Measurements from ENCODE around the gene COASY. TPM values are rescaled to one million over a fixed set of nuclear protein-coding genes. Genes with fewer than 3 reads are reported as not detected.
"Not testable (repeated sequence)": the region's sequence is repeated elsewhere in the genome, so short reads cannot be mapped to it uniquely, and the experiment has no call there.

Gene COASY
- polyA plus RNA-seq, 1 donor, result 28.6 TPM

DNA sequence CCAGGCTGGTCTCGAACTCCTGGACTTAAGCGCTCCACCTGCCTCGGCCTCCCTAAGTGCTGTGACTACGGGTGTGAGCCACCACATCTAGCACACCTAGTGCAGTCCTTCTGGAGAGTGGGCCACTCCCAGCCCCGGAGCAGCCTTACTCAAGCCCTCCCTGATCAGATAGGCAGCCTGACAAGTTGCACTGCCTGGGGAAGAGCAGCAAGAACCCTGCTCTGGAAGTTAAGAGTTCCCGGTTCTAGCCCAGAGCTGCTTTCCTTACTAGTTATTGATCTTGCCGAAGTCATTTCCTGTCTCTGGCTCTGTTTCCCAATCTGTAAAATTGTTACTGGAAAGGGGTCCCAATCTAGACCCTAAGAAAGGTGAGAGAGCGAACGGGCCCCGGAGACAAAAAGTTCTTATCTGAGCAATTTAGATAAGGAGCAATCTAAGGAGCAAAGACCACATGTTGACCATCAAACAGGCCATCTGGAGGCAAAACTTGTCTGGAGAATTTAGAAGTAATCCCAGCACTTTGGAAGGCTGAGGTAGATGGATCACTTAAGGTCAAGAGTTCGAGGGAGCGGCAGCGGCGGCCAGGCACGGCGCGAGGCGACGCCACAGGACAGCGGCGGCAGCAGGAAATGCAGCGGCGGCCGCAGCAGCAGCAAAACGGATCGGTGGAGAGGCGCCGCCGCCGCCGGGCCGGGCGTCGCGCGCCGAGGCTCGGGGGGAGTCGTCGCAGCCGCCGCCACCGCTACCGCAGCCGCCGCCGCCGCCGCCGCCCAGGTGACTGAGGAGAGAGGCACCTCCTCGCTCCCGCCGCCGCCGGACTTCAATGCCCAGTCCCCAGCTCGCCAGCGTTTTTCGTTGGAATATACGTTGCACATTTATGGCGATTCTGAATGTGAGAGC, 30.2 kb upstream of the COASY start:
- peak; percentile 67 for DNase-seq

DNA sequence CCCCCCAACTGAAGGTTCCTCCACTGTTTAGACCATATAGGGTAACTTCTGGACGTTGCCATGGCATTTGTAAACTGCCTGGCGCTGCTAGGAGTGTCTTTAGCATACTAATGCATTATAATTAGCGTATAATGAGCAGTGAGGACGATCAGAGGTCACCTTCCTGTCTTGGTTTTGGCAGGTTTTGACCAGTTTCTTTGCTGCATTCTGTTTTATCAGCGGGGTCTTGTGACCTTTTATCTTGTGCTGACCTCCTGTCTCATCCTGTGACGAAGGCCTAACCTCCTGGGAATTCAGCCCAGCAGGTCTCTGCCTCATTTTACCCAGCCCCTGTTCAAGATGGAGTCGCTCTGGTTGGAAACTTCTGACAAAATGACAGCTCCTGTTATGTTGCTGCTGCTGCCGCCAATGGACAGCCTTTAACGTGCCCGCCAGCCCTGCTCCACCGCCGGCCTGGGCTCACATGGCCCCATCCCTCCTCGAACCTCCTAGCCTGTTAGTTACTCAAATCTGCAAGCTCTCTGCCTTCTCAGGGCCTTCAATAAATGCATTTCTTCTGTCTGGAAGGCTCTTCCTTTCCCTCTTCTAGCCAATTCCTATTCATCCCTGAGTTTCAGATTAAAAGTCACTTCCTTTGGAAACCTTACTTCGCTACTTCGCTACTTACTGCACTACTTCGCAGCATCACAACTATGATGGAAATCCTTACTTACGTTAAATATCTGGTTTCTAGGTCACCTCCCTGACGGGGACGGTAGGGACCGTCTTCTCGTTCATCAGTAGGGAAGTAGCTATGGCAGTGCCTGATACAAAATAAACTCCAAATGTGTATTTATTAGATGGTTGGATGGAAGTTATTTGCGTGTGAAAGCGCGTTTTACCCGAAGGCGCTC, 26.5 kb upstream of the COASY start:
- no peak for DNase-seq

DNA sequence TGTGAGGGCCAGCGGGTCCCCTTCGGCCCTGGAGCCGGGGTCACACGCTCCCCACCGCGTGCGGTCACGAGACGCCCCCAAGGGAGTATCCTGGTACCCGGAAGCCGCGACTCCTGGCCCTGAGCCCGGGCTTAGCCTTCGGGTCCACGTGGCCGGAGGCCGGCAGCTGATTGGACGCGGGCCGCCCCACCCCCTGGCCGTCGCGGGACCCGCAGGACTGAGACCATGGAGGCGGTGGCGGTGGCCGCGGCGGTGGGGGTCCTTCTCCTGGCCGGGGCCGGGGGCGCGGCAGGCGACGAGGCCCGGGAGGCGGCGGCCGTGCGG, 25.9 kb upstream of the COASY start, which contains the start of gene NAGLU:
NAGLU (plus strand) TSS at position 194 of the 324 bp plus-strand sequence; CDS start at position 226, 32 bp downstream.
- peak; percentile 96 for DNase-seq

DNA sequence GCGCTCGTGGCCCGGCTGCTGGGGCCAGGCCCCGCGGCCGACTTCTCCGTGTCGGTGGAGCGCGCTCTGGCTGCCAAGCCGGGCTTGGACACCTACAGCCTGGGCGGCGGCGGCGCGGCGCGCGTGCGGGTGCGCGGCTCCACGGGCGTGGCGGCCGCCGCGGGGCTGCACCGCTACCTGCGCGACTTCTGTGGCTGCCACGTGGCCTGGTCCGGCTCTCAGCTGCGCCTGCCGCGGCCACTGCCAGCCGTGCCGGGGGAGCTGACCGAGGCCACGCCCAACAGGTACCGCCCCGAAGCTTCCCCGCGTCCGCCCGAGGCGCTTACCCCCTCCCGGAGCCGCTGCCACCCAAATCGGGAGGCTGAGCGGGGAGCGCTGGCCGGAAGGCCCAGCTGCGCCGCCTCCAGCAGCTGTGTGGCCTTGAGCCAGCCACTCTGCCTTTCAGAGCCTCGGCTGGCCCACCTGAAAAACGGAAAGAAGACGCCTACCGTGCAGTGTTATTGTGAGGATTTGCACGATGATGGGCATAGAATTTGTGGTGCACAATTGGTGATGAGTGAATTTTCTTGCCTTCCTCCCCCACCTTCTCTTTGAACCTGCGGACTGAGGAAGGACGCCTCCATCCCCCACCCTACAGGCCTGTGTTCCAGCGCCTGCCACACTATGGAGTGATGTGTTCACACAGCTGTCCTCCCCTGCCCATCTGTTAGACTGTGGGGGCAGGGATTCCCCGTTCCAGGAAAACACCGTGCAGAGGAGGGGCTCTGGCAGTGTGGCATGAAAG, 25.4 kb upstream of the COASY start:
- peak; percentile 83 for DNase-seq

DNA sequence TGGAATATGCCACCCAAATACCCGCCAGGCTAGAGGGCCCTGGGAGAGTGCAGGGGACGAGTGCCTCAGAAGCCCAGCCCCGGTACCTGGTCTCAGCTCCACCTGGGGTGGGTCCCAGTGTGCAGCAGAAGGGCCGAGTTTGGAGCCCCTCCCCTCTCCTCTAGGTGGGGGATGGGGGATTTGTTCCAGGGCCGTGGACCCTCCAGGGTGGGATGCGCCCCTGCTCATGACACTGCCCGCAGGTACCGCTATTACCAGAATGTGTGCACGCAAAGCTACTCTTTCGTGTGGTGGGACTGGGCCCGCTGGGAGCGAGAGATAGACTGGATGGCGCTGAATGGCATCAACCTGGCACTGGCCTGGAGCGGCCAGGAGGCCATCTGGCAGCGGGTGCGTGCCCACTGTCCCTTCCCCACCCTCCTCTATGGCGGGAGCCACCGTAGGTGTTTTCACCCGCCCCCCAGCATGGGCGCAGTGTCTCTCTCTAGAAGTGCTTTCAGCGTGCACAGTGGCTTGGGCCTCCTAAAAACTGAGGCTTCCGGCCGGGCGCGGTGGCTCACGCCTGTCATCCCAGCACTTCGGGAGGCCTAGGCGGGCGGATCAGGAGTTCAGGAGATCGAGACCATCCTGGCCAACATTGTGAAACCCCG, 24.7 kb upstream of the COASY start:
- DNase-seq, result no peak

DNA sequence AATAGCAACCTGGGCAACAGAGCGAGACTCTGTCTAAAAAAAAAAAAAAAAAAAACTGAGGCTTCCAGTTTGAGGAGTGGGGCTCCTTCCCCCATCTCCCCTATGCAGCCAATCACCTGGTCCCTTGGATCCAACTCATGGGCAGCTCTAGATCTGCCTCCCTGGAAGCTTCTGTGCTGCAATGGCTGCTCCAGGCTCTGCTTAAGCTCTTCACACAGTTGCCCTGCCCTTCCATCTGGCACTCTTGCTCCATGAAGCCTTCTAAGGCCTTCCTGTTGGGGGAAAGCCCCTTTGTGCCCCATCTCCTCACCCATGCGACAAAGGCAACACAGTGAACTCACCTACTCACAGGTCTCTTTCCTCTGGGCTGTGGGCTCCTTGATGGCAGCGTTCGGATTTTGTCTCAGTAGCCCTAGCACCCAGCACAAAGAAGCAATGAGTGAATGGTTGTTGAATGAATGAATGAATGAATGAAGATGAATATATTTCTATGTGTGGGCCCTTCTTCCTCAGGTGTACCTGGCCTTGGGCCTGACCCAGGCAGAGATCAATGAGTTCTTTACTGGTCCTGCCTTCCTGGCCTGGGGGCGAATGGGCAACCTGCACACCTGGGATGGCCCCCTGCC, 24.0 kb upstream of the COASY start:
- DNase-seq, result no peak

DNA sequence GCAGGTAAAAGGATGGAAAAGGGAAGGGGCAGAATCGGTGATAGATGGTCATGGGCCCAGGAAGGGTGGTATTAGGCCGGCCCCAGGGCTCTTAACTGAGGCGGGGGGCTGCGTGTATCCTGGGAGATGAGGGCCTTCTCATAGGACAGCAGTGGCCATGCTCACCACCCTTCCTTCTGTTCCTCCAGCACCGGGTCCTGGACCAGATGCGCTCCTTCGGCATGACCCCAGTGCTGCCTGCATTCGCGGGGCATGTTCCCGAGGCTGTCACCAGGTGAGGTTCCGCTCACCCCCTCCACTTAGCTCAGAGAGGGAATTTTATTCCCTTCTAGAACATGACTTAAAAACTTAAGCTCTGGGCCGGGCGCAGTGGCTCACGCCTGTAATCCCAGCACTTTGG, 23.5 kb upstream of the COASY start:
- no peak for DNase-seq

DNA sequence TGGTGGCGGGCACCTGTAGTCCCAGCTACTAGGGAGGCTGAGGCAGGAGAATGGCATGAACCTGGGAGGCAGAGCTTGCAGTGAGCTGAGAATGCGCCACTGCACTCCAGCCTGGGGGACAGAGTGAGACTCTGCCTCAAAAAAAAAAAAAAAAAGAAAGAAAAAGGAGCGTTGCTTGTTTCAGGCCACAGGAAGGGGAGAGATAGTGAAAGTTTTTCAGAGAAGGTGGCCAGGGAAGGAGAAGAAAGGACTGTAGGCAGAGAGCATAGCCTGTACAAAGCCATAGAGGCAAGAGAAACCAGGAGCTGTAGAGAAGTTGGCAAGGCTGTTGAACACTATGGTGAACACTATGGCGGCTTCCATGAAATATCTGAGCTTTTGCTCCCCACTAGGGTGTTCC, 21.4 kb upstream of the COASY start:
- DNase-seq, result not testable (repeated sequence)

DNA sequence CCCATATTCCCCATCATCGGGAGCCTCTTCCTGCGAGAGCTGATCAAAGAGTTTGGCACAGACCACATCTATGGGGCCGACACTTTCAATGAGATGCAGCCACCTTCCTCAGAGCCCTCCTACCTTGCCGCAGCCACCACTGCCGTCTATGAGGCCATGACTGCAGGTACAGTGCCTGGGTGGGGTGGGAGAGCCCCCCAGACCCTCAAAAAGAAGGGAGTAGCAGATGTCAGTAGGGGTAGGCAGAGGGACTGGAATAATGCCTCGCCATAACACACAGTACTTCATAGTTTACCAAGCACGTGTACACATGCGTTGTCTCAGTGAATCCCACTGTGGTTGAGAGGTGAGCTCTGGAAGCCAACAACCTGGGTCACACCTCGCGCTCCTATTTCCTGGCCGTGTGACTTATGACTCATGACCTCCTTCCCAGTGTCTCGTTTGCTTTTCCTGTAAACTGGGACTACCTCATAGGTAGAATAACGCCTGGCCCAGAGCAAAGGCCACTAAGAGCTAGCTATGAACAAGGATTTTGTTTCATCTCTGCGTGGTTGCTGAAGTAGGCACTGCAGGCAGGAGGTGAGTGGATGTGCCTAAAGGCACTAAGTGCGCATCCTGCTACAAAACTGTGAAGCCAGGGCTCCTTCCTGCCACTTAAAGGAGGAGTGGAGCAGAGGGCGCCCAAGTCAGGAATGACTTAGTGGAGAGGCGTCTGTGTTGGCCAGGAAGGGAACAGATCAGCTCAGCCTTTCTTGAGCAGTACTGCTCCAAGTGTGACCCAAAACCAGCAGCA, 20.7 kb upstream of the COASY start:
- DNase-seq, result no peak

DNA sequence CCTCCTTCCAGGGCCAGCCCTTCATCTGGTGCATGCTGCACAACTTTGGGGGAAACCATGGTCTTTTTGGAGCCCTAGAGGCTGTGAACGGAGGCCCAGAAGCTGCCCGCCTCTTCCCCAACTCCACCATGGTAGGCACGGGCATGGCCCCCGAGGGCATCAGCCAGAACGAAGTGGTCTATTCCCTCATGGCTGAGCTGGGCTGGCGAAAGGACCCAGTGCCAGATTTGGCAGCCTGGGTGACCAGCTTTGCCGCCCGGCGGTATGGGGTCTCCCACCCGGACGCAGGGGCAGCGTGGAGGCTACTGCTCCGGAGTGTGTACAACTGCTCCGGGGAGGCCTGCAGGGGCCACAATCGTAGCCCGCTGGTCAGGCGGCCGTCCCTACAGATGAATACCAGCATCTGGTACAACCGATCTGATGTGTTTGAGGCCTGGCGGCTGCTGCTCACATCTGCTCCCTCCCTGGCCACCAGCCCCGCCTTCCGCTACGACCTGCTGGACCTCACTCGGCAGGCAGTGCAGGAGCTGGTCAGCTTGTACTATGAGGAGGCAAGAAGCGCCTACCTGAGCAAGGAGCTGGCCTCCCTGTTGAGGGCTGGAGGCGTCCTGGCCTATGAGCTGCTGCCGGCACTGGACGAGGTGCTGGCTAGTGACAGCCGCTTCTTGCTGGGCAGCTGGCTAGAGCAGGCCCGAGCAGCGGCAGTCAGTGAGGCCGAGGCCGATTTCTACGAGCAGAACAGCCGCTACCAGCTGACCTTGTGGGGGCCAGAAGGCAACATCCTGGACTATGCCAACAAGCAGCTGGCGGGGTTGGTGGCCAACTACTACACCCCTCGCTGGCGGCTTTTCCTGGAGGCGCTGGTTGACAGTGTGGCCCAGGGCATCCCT, 18.5 kb upstream of the COASY start:
- peak; percentile 43 for DNase-seq

DNA sequence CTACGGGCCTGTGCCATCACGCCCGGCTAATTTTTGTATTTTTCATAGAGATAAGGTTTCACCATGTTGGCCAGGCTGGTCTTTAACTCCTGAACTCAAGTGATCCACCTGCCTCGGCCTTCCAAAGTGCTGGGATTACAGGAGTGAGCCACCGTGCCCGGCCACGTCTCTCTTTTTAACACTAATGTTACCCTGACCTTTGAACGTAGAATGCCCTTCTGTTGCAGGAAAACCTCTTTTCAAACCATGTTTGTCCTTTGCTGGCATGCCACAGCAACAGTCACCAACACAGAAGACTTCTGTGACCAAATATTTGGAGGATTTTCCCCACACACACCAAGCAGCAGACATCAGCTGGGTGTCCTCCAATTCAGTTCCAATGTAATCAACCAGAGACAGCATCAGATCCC, 17.1 kb upstream of the COASY start:
- DNase-seq, result no peak

DNA sequence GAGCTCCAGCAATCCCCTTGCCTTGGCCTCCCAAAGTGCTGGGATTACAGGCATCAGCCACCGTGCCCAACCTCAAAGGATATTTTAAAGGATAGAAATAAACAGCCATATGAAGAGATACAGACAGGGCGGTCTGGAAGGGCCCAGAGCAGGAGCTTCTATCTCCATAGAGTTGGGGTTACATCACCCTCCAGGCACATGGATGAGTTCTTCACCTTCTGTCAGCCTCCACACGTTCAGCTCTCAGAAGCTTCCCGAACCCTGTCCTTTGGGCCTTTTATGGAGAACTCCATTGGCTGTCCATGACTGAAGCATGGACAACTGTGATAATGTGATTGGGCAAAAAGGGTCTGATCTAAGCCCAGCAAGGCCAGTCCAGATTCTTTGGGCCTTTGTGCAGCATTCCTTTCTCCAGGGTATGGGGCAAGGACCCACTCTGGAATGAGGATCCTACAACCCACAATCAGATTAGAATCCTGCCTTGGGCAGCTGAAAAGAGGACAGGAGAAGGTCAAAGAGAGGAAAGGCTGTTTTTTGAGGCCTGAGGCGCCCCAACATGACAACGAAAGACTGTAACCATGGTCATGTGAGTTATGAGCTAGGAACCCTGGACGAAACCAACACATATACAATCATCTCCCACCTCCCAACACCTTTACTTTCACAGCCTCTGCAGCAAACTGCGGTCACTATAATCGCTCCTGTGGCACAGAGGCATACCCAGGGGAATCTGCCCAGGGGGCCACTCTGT, 16.0 kb upstream of the COASY start:
- not testable (repeated sequence) for DNase-seq

DNA sequence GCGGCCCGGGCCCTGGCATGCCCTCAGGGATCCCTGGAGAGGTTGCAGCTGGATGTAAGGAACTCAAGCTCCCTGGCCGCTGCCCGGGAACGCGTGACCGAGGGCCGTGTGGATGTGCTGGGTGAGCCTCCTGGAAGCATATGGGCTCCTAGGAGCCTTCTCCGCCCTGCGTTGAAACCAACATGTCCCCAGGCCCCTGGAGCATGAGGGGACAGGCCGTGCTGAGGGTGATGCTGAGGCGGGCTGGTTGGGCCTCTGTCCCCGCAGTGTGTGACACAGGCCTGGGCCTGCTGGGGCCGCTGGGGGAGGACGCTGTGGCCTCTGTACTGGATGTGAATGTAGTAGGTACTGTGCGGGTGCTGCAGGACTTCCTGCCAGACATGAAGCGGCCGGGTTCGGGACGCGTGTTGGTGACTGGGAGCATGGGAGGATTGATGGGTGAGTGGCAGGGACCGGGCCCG, 14.9 kb upstream of the COASY start:
- no peak for DNase-seq

DNA sequence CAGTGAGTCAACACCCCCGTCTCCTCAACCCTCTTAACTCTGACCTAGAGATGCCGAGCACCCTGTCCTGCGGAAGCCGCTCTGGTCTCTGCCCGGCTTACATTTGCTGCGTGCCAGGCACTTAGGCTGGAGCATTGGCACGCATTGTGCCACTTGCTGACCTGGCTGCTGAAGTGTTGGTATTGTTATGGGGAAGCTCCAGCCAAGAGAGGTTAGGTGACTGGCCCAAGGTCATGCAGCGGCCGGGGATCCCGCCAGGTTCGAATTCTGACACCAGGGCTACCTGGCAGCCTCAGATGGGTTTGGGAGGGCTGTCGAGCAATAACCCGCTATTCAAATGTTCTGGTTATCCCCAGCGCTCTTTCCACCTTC, 14.3 kb upstream of the COASY start:
- no peak for DNase-seq

DNA sequence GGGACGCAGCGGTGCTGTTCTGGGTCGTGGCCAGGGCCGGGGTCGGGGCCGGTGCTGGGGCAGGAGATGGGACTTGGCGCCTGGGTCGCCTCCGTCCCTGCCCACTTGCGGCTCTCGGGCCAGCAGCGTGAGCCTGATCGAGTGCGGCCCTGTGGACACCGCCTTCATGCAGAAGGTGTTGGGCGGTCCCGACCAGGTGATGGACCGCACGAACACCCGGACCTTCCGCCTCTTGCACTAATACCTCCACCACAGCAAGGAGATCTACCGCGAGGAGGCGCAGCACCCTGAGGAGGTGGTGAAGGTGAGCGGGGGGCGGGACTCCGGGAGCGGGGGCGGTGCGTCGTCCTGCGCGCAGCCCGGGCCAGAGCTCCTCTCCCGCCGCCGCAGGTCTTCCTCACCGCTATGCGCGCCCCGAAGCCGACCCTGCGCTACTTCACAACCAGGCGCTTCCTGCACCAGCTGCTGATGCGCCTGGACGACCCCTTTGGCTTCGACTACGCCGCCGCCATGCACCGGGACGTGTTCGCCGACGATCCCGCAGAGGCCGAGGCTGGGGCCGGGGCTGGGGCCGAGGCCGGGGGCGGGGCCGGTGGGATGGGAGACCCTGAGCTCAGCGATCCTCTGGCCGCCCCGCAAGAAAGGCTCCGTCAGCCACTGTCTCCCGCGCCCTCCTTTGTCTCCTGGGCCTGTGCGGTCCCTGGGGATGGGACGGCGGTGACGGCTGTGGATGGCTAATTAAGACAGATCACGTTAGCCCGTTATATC, 13.7 kb upstream of the COASY start:
- DNase-seq, result peak; percentile 54

DNA sequence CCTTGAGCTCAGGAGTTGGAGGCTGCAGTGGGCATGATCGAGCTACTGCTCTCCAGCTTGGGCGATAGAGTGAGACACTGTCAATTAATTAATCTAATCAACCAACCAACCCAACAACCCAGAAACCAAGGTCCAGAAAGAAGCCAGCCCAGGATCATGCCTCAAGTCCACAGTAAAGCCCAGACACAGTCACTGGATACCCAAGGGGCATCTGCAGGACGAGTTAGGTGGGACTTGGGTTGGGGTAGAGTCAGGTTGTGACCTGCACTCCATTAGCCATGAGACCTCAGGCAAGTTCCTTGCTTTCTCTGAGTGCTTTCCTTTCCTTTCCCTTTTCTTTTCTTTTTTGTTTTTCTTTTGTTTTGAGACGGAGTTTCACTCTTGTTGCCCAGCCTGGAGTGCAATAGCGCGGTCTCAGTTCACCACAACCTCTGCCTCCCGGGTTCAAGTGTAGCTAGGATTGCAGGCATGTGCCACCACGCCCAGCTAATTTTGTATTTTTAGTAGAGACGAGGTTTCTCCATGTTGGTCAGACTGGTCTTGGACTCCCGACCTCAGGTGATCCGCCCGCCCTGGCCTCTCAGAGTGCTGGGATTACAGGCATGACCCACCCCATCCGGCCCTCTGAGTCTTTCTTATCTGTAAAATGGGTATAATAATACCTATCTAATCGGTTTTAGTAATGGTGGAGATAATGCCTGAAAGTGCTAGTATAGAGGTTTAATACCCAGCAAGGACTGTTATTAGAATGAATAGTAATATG, 12.8 kb upstream of the COASY start:
- DNase-seq, result no peak

DNA sequence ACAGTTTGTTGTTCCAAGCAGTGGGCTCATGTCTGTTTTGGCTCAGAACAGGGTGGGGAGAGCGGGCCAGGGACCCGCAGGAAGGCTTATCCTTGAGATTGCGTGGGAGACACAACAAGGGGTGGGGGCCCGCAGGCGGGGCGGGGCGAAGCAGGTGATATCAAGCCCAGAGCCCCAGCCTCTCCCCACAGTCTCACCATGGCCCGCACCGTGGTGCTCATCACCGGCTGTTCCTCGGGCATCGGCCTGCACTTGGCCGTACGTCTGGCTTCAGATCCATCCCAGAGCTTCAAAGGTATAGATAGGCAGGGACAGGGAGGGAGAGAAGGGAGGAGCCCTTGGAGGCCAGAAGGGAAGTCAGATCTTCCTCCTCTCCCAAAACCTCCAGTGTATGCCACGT, 9.2 kb upstream of the COASY start, which contains the start of gene HSD17B1:
HSD17B1 (plus strand) TSS at position 188 of the 400 bp plus-strand sequence; CDS start at position 199, 11 bp downstream.
- DNase-seq, result not testable (repeated sequence)
